Right ventricle myocardium inferior (tissue), 1 donor: Measurements from ENCODE around the gene TERC. TPM values are rescaled to one million over a fixed set of nuclear protein-coding genes. Genes with fewer than 3 reads are reported as not detected.

Source experiments
- ATAC-seq: fragments of 200-7000 bp; cut with Tn5 transposase; one replicate; pipeline ENCODE4 v1.9.1; 2020; ENCODE audit warnings: mild to moderate bottlenecking, moderate library complexity
- DNase-seq: peaks from one replicate; pipeline ENCODE4 v3.0.0; 2021; ENCODE audit errors: missing footprints
- intact Hi-C: fragments of 100-400 bp; cut with DNase I; formaldehyde crosslinking; loops from one replicate; pipeline ENCODE4 v1.11.0; 2022
- total RNA-seq: library from RNA; stranded (reverse); fragmentation: NEBNext Ultra II Directional; extraction: Animal tissue kit (Norgen Biotek cat#: 25700); gene quantifications from one replicate; pipeline ENCODE4 v1.2.1, GENCODE V29; 2021
- donor health status: DM: no; HTN: yes; CAD: no; lungs with severe emphysema.

The TERC gene
- total RNA-seq, 1 donor from 2014 or later = 2.6 TPM

DNA sequence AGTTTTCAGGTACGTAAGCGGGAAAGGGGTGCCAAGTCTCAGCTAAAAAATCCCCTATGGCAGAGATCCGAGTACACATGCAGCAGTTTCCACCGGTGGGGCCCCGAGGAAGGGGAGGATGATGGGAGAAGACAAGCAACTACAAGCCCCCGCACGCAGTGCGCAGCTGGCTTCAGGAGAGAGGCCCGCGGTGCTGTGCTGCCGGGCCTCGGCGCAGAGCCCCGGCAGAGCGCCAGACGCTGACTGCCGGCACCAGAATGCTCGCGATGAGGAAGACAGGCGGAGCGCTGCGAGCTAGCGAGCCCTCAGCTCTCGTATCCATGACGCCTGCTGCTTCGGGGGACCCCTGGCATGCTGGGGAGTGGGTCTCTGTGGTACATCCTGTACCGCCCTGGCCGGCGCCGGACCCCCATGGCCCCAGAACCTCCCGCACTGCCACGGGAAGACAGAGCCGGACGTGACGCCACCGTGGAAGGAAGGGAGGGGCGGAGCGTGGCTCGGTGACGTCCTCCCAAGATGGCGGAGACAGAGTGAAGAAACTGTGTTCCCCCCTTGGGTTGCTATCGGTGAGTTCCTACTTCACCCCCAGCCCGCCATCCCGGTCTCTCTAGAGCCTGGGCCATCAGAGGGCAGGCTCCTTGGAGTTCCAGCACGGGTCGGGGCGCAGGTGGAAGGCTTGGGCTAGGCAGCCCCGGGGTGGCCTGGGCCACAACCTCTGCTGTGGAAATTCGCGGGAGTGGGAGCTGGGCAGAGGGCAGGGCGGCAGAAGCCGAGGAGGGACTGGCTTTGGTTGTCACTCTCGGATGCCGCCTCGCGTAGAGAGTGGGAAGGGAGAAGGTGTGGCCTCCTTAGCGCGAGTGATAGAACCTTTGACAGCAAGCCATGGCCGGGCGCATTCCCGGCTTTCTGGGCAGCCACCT is 8.3 kb upstream of the TERC start, which contains the start of gene MYNN:
MYNN (plus strand) TSS at position 500 of the 920 bp plus-strand sequence. CDS start 900 bp downstream, outside the sequence.
- peak; percentile 97 for DNase-seq
- intact Hi-C loops = loop anchor here (10.0 kb wide), 1 partner anchor 192 kb away; the partner anchor contains the start of gene SEC62
- ATAC-seq = peak; percentile 93

DNA sequence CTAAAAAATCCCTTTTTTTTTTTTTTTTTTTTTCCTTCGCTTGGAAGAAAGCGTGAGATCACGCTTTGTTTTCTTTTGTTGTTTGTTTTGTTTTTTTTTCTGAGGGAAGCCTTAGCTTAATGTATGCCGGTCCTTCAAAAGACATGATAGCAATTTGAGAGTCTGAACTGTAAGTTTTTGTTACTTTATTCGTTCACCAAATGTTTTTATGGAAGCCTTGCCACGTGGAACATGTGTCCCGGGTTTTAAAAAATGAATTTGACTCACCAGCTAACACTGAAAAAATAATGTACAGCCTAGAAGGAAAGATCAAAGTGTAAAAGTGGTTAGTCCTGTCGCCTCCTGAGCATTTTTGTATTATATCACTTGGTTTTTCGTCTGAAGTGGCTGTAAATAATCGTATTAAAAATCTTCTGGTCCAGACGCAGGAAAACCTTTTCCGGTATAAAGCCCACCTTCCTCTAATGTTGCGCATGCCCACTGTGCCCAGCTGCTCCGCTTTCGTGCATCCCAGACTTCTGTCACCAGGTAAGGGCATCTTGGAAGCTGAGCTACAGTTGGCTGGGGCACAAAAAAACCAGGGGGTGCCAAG is 7.5 kb upstream of the TERC start:
- DNase-seq (peak; percentile 77), ATAC-seq (peak; percentile 79)
- intact Hi-C loops = loop anchor here (10.0 kb wide), 1 partner anchor 192 kb away; the partner anchor contains the start of gene SEC62

DNA sequence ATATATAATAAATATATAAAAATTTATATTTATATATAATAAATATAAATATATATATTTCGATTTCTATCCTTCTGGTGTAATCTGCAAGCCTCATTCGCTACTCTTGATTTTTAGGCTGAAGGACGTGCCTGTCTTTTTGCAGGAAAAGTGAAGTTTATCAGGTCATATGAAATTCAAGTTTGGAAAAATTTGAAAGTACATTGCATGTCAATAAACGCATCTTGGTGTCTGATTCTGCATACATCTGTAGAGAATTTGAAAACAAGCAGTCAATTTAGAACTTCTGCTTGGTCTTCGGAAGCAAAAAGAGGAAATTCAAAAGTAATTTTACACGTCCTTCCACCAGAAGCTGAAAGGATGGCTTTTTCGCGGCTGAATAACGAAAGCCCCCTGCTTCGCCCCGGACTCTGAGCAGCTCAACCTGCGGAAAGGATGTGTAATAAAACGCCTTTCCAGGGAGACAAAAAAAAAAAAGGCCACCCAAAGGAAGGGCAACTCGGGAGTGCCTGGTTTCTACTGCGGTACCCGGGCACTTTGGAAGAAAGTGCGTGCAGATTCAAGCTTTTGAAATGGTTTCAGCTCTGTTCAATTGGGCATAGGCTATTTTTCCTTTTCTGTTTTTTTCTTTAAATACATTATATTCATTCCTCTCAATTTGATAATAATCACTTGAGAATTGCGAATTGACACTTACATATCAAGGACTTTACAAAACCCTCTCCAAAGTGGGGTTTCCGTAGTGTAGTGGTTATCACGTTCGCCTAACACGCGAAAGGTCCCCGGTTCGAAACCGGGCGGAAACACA is 6.8 kb upstream of the TERC start:
- ATAC-seq (peak; percentile 46), DNase-seq (peak; percentile 60)
- intact Hi-C loops = loop anchor here (10.0 kb wide), 1 partner anchor 193 kb away; the partner anchor contains the start of gene SEC62

DNA sequence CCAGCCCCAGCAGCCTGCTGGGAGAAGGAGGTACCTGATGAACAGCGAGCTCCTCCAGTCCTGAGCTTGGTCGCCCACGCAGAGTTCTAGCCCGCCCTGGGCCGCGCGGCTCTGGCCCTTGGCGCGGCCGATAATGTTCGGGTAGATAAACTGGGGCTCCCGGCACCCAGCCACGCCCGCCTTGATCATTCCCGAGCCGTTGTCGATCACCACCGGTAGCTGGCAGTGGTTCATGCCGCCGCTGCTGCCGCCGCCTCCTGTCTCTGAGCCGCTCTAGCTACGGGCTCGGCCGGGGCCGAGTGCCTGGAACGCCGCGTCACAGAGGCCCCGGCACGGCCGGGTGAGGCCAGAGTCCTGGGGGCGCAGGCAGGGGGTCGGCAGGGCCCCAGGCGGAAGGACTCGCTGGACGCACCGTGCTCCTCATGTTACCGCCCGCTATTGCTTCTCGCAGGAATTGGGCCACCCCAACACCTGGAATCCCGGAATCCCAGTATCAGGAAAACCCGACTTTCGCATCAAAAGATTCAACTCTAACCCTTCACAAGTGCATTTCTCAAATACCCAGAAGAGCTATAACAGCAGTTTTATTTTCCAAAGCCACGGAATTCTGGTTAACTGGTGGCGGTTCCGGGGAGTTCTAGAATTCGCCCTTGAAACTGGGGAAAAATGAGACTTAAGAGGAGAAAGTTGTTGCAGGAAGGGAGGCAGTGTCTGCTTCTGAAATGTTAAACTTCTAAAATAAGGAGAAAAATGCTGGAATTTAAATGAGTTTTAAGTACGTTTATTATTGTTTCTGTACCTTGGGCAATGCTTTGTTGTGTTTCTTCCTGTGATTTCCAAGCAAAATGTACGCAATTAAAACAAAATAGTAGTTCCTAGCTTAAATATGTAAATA is 4.7 kb upstream of the TERC start, which contains the start of gene ACTRT3:
ACTRT3 (minus strand) TSS at position 275 of the 895 bp plus-strand sequence; CDS start at position 234, 41 bp downstream.
- ATAC-seq (peak; percentile 6), DNase-seq (peak; percentile 89)
- intact Hi-C loops = loop anchor here (10.0 kb wide), 2 partner anchors 195 to 625 kb away; partner anchors contain the start of gene SEC62

DNA sequence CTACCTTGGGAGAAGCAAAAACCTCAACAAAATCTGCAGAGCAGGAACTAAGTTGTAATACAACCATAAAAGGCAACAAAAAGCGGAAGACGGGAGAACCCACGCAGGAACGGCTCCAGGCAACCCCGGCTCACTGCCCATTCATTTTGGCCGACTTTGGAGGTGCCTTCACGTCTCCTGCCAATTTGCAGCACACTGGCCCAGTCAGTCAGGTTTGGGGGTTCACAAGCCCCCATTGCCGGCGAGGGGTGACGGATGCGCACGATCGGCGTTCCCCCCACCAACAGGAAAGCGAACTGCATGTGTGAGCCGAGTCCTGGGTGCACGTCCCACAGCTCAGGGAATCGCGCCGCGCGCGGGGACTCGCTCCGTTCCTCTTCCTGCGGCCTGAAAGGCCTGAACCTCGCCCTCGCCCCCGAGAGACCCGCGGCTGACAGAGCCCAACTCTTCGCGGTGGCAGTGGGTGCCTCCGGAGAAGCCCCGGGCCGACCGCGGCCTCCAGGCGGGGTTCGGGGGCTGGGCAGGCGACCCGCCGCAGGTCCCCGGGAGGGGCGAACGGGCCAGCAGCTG is 463 bp downstream of the TERC start:
- peak; percentile 82 for DNase-seq
- intact Hi-C loops = loop anchor here (10.0 kb wide), 1 partner anchor 620 kb away; no protein-coding TSS in a partner anchor
- ATAC-seq = peak; percentile 73

DNA sequence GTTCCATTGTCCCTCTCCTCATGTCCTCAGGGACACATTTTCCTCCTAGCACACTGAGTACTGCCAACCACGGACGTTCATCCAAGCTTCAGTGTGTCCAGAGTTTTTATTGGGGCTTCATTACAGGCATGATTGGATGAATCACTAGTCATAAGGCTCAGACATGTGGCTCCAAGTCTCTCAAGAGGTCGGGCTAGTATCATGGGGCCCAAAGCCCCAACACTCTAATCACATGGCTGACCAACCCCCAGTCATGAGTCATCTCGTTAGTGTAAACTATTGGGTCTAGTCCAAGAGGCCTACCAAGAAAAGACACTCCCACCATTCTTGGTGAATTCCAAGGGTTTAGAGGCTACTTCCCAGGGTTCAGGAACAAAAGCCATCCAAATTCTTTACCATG is 4.4 kb downstream of the TERC start:
- ATAC-seq (no peak), DNase-seq (no peak)
- intact Hi-C loops = loop anchor here (10.0 kb wide), 1 partner anchor 616 kb away; no protein-coding TSS in a partner anchor

DNA sequence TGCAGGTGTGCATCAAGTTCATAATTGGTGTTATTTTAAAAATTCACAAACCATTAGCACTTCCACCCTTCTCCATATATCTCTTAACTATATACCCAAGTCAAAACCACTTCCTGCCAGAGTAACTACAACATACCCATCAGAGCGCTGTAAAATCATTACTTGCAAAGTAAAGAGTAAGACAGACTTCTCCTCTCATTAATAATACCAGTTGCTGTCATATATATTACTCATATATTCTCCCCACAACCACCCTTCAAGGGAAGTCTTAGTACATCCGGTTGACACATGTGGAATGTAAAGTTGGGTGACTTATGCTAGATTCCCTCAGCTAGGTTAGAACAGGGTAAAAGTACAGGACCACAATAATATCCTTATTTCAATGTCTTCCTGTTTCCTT is 5.6 kb downstream of the TERC start:
- DNase-seq (no peak), ATAC-seq (no peak)
- intact Hi-C loops = no loop called here

DNA sequence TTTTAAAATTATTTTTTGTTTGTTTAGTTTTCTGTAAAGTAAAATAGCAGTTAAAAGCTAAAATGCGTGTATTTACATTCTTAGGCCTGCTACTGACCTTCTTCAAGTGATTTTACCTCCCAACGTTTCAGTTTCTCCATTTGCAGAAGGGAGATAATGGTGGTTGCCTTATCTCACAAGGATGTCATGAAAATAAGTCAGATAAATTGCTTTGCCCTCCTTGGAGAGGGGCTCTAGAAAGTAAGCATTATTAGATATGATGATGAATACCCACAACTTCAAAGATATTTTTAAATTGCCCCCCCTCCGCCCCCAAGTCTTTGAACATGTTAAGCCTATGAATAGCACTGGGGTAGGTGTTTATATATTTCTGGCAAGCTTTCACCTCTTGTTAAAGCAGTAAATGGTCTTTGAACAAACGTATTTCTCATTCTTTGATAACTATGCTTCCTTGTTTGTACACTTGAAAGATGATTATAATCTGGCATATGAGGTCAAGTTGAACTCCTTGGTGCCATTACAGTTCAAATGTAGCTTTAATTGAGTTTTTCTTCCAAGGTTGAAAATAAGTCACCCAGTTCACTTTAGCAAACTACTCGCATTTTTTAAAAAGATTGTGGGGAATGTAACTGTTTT is 6.4 kb downstream of the TERC start:
- intact Hi-C loops = no loop called here
- DNase-seq (no peak), ATAC-seq (no peak)

DNA sequence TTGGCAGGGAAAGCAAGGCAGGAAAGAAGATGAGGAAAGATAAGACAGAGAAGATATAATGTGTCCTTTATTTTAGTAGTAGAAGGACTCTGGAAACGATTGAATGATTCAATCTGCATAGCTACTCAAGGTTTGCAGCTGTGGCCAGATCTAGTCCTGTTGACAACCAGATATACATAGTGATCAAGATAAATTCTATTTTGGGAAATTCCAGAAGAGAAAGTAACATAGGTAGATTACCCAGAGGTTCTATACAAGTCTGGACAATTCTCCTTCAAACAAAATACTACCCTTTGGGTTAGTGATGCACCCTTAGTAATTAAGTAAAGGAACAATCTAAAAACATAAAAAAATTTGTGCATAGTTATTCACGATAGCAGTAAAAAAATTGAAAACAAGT is 9.4 kb downstream of the TERC start:
- ATAC-seq (no peak), DNase-seq (no peak)
- intact Hi-C loops = no loop called here

DNA sequence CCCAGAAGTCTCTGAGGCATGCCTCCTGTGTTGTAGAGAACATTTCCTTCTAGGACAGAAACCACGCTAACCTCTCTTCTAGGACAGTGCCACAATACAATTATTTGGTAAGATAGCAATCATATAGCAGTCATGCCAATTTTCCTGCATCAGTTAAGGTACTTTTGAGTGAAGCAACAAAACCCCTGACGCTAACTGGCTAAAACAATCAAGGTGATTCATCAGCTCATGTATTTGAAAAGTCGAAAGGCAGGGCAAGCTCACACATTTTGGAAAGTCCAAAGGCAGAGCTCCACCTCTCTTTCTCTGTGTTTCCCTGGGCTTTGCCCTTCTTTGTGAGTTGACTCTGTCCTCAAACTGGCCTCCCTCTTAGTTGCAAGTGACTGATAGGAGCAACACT is 10.1 kb downstream of the TERC start:
- ATAC-seq = no peak
- intact Hi-C loops = no loop called here

DNA sequence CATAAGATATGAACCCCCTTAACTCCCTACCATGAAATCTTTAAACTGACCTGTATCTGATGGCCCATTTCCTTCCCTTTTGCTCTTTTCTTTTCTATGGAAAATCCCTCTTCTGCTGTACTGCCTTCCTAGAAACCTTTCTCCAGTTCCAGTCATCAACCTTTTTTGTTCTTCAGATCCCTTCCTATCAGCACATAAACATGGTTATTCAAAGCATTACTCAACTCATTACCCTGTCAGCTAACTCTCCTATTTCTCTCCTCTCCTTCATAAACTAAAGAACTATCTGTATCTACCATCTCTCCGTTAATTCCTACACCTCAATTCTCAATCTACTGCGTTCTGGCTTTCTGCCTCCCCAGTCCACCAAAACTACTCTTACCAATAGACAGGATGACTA is 13.0 kb downstream of the TERC start:
- ATAC-seq (no peak), DNase-seq (no peak)
- intact Hi-C loops = no loop called here

More for the DNA sequence above, 10.1 kb downstream of the TERC start:
- no peak for DNase-seq

DNA sequence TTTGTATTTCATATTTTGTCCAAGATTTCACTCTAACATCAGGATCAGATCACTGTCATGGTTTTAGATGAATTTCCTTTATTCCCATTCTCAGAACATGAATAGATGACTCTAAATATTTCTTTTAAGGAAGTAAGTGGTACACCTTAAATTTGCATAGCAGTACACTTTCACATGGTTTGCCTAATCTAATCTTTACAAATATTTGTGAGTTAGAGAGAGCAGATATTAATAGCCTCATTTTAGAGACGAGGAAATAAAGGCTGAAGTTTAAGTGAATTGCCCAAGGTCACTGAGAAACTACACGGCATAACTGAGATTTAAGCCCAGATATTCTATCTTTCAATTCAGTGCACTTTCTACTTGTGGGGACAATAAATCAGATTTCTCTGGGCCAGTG is 14.2 kb downstream of the TERC start:
- intact Hi-C loops = no loop called here
- DNase-seq (no peak), ATAC-seq (no peak)

DNA sequence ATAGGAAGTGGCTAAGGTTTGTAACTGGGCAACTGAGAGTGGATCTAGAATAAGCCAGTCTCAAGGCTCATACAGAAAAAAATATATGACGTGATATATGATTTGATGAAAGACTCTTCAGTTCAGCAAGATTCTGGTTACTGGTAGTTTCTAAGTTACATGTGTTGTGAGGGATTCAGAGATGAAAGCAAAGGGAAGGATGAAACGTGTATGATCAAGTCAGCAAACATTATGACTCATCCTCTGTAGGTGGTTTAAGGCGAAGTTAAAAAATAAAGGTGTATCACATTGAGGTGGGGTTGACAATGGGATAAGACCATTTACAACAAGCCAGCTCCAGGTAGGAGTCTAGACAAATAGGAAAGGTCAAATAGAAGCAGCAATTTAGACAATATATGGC is 16.2 kb downstream of the TERC start:
- ATAC-seq (no peak), DNase-seq (no peak)
- intact Hi-C loops = loop anchor here (10.0 kb wide), 1 partner anchor 884 kb away; no protein-coding TSS in a partner anchor

DNA sequence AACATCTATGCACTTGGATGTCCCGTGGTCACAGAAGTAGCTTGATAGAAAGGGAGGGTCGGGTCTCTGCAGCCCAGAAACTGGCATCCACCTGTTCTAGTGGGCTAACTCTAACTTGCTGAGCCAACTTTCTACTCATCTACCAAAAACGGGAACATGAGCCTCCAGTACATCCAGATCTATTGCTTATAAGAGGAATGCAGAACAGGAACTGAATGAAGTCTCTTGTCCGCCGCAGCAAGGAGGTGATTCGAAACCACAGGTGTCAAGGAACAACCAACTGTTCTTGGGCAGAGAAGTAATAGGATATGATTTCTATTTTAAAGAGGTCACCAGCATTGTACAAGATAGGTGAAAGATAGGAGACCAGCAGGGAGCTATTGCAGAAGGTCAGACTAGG is 17.9 kb downstream of the TERC start:
- intact Hi-C loops = loop anchor here (10.0 kb wide), 1 partner anchor 882 kb away; no protein-coding TSS in a partner anchor
- ATAC-seq = no peak
- DNase-seq = no peak

DNA sequence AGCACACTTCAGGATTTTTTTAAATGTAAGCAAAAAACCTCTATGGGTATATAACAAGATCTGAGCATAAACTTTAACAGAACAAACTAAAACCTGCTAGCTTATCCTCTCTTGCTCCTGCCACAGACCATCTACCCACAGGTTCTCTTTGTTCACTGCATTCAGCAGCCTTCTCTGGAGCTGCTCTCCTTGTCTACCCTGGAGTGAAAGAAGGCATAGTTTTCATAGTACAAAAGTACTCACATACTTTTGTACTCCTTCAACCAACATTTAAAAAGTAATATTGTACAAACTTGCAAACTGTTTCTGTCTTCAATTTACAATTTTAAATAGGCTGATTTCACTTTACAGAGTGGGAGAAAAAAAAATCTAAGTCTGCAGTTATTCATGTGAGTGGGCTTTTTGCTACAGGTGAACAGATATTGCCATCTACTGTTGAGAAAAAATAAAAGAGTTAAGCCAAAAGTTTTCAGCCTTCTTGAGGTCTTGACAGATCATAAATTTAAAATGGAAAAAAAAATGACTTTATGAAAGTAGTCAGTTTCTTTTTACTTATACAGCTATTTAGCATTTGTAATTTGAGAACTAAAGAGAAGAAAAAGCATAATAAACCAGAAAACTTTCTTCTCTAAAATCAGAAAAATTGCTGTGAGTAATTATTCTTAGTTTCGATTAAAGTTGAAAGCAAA is 20.4 kb downstream of the TERC start:
- ATAC-seq = no peak
- DNase-seq = no peak
- intact Hi-C loops = loop anchor here (2.0 to 10.0 kb wide), 3 partner anchors 76 to 880 kb away; no protein-coding TSS in a partner anchor

DNA sequence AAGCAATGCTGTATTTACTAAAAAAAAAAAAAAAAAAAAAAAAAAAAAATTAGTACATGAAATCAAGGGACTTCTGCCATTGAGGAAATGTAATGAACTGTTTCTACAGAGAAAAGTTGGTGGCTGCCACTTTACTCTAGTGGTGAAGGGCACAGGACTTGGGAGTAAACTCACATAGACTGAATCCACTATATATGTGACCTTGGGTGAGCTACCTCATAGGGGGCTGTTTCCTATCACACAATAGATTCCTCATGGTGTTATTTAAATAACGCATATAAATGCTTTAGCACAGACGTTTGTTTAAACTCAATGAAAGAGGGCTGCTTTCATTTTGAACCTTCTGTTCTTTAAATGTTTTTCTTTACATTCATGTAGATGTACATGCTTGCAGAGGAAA is 25.8 kb downstream of the TERC start:
- DNase-seq = no peak
- no peak for ATAC-seq
- intact Hi-C loops = no loop called here
